GM19372 (cell line): ENCODE measurements around the gene TBX19.

Experiments
- ATAC-seq: cut with Tn5 transposase; IDR thresholded peaks from one replicate; pipeline ENCODE4 v1.9.1; 2021; ENCODE audit warnings: mild to moderate bottlenecking, low read depth, moderate library complexity; ENCODE audit not compliant: unreplicated experiment

Gene TBX19

GRCh38 chr1:168279253-168279652 lies 1.4 kb upstream of the TBX19 start:
- no peak for ATAC-seq

- no peak for ATAC-seq
Measured at GRCh38 chr1:168281603-168282325, 1.1 kb downstream of the TBX19 start.

GRCh38 chr1:168285521-168285790 lies 4.8 kb downstream of the TBX19 start:
- ATAC-seq = no peak

- ATAC-seq = no peak
Measured at GRCh38 chr1:168285971-168286927, 5.6 kb downstream of the TBX19 start.

GRCh38 chr1:168287237-168287664 lies 6.6 kb downstream of the TBX19 start:
- ATAC-seq = no peak

- no peak for ATAC-seq
Measured at GRCh38 chr1:168288311-168289052, 7.8 kb downstream of the TBX19 start.

- no peak for ATAC-seq
Measured at GRCh38 chr1:168291222-168291837, 10.7 kb downstream of the TBX19 start.

GRCh38 chr1:168293356-168293755 lies 12.7 kb downstream of the TBX19 start:
- no peak for ATAC-seq

GRCh38 chr1:168295411-168296114 lies 14.9 kb downstream of the TBX19 start:
- ATAC-seq = no peak

GRCh38 chr1:168297019-168297730 lies 16.5 kb downstream of the TBX19 start:
- no peak for ATAC-seq

GRCh38 chr1:168298446-168298845 lies 17.8 kb downstream of the TBX19 start:
- no peak for ATAC-seq

GRCh38 chr1:168300626-168301025 lies 19.9 kb downstream of the TBX19 start:
- ATAC-seq = no peak

GRCh38 chr1:168301664-168302320 lies 21.1 kb downstream of the TBX19 start:
- ATAC-seq = no peak

- ATAC-seq = no peak
Measured at GRCh38 chr1:168303716-168304540, 23.3 kb downstream of the TBX19 start.

- no peak for ATAC-seq
Measured at GRCh38 chr1:168304865-168305264, 24.2 kb downstream of the TBX19 start.

- no peak for ATAC-seq
Measured at GRCh38 chr1:168312718-168313604, 32.3 kb downstream of the TBX19 start.

- no peak for ATAC-seq
Measured at GRCh38 chr1:168316142-168316541, 35.5 kb downstream of the TBX19 start.
